GM12891 (cell line): ENCODE results near the gene ERGIC1.

ENCODE experiments used
- PAX5 ChIP-seq: IDR thresholded peaks from 2 replicates; pipeline ENCODE4 v1.6.1; 2011; ENCODE audit warnings: low read length, moderate library complexity, mild to moderate bottlenecking; ENCODE audit not compliant: insufficient read depth, severe bottlenecking
- POLR2A ChIP-seq: IDR thresholded peaks from 2 replicates; pipeline ENCODE4 v1.6.1; 2011; ENCODE audit warnings: low read depth, low read length, control low read depth
- POLR2AphosphoS5 ChIP-seq: IDR thresholded peaks from 2 replicates; pipeline ENCODE4 v1.6.1; 2011; ENCODE audit warnings: low read depth, low read length, control low read depth
- POU2F2 ChIP-seq: IDR thresholded peaks from 2 replicates; pipeline ENCODE4 v1.6.1; 2011; ENCODE audit warnings: low read depth, mild to moderate bottlenecking, control low read depth, low read length, moderate library complexity
- TAF1 ChIP-seq: IDR thresholded peaks from 2 replicates; pipeline ENCODE4 v1.6.1; 2011; ENCODE audit warnings: low read depth, low read length, control low read depth

- TF ChIP-seq POLR2A (no peak), POU2F2 (no peak), POLR2AphosphoS5 (no peak), TAF1 (no peak), PAX5 (no peak)
Measured at GRCh38 chr5:172801179-172801671, 32.8 kb upstream of the ERGIC1 start.
